Heart right ventricle (tissue), 16 donors: ENCODE measurements around the gene SYDE2. TPM values are rescaled to one million over a fixed set of nuclear protein-coding genes. Genes with fewer than 3 reads are reported as not detected.

Experiments
- ATAC-seq, 8 donors: fragments of 200-7000 bp; cut with Tn5 transposase; one replicate each; pipeline ENCODE4 v1.9.1; 2020; ENCODE audit warnings: mild to moderate bottlenecking in 8 of 8, moderate library complexity in 8 of 8, moderate number of reproducible peaks in 1 of 8
- DNase-seq, 2 donors: peaks; one replicate each; pipeline ENCODE4 v3.0.0-alpha.2; 2020
- H3K27ac ChIP-seq, 10 donors: fragments of 200-600 bp; sonication (generic) in 2 of 10; one replicate each; pipeline versions ENCODE4 v1.5.0 to v1.8.0; 2020 to 2022; ENCODE audit warnings: mild to moderate bottlenecking in 3 of 10
- H3K27me3 ChIP-seq, 7 donors: fragments of 200-600 bp; one replicate each; pipeline ENCODE4 v1.8.0; 2021 to 2022; ENCODE audit warnings: mild to moderate bottlenecking in 2 of 7
- H3K36me3 ChIP-seq, 9 donors: fragments of 200-600 bp; sonication (generic) in 1 of 9; one replicate each; pipeline versions ENCODE4 v1.5.0 to v1.8.0; 2020 to 2022; ENCODE audit warnings: mild to moderate bottlenecking in 2 of 9
- H3K4me1 ChIP-seq, 9 donors: fragments of 200-600 bp; sonication (generic) in 1 of 9; one replicate each; pipeline versions ENCODE4 v1.5.0 to v1.8.0; 2020 to 2022; ENCODE audit warnings: mild to moderate bottlenecking in 4 of 9
- H3K4me3 ChIP-seq, 10 donors: fragments of 200-600 bp; sonication (generic) in 2 of 10; one replicate each; pipeline versions ENCODE4 v1.5.0 to v1.8.0; 2020 to 2022; ENCODE audit warnings: mild to moderate bottlenecking in 7 of 10, moderate library complexity in 2 of 10
- H3K9me3 ChIP-seq, 11 donors: fragments of 200-600 bp in 10 of 11; sonication (generic) in 2 of 11; one replicate each; pipeline versions ENCODE4 v1.5.0 to v1.8.0; 2013 to 2022; ENCODE audit warnings: mild to moderate bottlenecking in 2 of 11, control low read depth in 1 of 11, moderate library complexity in 1 of 11
- WGBS, 2 donors: extraction: QIAGEN DNeasy Blood & Tissue Kit; methylation state at CpG; one replicate each; pipeline ENCODE4 v1.1.7; 2013; ENCODE audit warnings: inconsistent platforms in 1 of 2; 5-methylcytosine and 5-hydroxymethylcytosine counted together
- intact Hi-C, 10 donors: fragments of 100-400 bp; cut with DNase I; formaldehyde crosslinking; loops; one replicate each; pipeline versions ENCODE4 v1.11.1 to v1.14.2; 2022
- polyA plus RNA-seq, 2 donors: library from polyadenylated mRNA; stranded (reverse); fragments of 200-250 nt; gene quantifications; one replicate each; pipeline ENCODE4 v1.2.3, GENCODE V29; 2013
- total RNA-seq, 10 donors: library from RNA; stranded (reverse); fragmentation: NEBNext Ultra II Directional in 3 of 10; extraction: Animal tissue kit (Norgen Biotek cat#: 25700) in 3 of 10; gene quantifications; one replicate each; pipeline versions ENCODE4 v1.2.1 to v1.2.4, GENCODE V29; 2021 to 2023
- TF ChIP-seq, protein P1 (sequence below), 9 donors: fragments of 200-600 bp; sonication (generic) in 2 of 9; IDR thresholded peaks; one replicate each; pipeline versions ENCODE4 v1.5.0 to v1.8.0; 2021 to 2022; ENCODE audit warnings: antibody characterized with exemption in 9 of 9, mild to moderate bottlenecking in 5 of 9, moderate library complexity in 1 of 9
- donor health status: Arrhythmogenic right ventricular cardiomyopathy.
- donor health status: ischemic (EF 13 %, LVEDD 7.1; RV severe dilation, severe dysfunction).
- donor health status: healthy with polysubstance abuse.
- donor health status: DM: no; HTN: yes; CAD: no.
- donor health status: DM: no; HTN: no; CAD: no.
- donor health status: ischemic (EF 25% LVEDD 6.9; RV normal size, moderate dysfunction).
- donor health status: ischemic (EF 25% LVEDD 5.7; RV mildly dilated, moderate dysfunction).
- donor health status: healthy.
- donor health status: DM: yes; HTN: yes; CAD: no.
- donor health status: Ischemic cardiomyopathy.
- donor health status: ischemic (EF 35%, LVEDD 5.7; RV mildly dilated, moderate dysfunction).
- donor health status: nonischemic (EF 11% LVEDD 7.7; RV severe dilation, severe dysfunction).
- donor health status: DM: yes; HTN: yes; CAD: no.
- donor health status: PGD.
- donor health status: ischemic (EF 29% LVEDD 5.4; RV normal size, mild dysfunction).
- donor health status: nonischemic (EF 23%, LVEDD 6.1; RV moderate dilation, normal function).

SYDE2 gene
- total and polyA plus RNA-seq, 12 donors = 1.1 to 24.7 (median 20.9) TPM

DNA sequence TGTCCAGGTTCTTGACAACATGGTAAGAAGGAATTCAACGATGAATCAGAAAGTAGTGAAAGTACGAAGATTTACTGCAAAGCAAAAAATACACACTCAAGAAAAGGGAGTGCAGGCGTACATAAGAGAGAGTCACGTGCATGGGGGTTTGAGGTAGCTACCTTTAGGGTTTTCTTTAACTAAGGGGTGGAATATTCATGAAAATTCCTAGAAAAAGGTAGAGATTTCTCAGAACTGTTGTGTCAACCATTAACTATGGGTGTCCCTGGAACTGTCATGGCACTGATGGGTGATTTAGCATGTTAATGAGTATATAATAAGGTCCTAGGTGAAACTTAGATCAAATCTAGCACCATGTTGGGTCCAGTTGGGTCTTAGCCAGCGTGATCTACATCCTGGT lies 22.5 kb upstream of the SYDE2 start:
- Histone ChIP-seq H3K27me3 (peaks cover 0 to 17% (median 0%) of the 10 kb centered on the region in 7 donors), H3K4me3 (no peak overlapping the region), H3K27ac (no peak overlapping the region), H3K9me3 (no peaks in the 10 kb centered on the region), H3K36me3 (no peaks in the 10 kb centered on the region), H3K4me1 (peaks cover 0 to 31% (median 17%) of the 10 kb centered on the region in 9 donors)
- TF ChIP-seq, protein P1, sequence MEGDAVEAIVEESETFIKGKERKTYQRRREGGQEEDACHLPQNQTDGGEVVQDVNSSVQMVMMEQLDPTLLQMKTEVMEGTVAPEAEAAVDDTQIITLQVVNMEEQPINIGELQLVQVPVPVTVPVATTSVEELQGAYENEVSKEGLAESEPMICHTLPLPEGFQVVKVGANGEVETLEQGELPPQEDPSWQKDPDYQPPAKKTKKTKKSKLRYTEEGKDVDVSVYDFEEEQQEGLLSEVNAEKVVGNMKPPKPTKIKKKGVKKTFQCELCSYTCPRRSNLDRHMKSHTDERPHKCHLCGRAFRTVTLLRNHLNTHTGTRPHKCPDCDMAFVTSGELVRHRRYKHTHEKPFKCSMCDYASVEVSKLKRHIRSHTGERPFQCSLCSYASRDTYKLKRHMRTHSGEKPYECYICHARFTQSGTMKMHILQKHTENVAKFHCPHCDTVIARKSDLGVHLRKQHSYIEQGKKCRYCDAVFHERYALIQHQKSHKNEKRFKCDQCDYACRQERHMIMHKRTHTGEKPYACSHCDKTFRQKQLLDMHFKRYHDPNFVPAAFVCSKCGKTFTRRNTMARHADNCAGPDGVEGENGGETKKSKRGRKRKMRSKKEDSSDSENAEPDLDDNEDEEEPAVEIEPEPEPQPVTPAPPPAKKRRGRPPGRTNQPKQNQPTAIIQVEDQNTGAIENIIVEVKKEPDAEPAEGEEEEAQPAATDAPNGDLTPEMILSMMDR (IDR thresholded peaks at IDR 0.05) = no peak
- DNase-seq (no peak), ATAC-seq (no peak)
- intact Hi-C loops = no loop called here
- 68 to 82% methylated on average over 5 of the region's 5 CpGs for WGBS, 2 donors

DNA sequence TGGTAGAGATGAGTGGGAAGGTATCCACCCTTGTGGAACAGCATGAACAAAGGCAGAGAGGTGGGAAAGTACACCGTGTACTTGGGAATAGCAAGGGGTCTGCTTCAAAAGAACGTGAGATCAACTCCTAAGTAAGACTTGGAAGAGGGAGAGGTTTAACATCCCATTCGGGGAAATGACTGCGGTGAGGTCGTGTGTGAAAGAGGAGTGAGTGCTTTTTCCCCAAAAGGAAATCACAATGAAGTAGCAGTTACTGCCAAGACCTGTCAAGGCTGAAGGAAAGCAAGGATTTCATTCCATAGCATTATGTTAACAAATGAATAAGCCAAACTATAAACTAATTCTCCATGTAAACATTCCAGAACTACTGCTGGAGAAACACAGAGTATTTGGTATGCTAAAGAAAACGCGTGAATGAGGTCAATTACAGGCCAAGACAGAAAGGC lies 20.0 kb upstream of the SYDE2 start:
- no peak overlapping the region for H3K27ac ChIP-seq
- DNase-seq (no peak), ATAC-seq (no peak)
- TF ChIP-seq, protein P1 (IDR thresholded peaks at IDR 0.05) = no peak
- intact Hi-C loops = no loop called here
- no peaks in the 10 kb centered on the region for H3K9me3 ChIP-seq
- H3K27me3 ChIP-seq = peaks cover 0 to 17% (median 0%) of the 10 kb centered on the region in 7 donors
- H3K36me3 ChIP-seq = no peaks in the 10 kb centered on the region
- peaks cover 0 to 27% (median 16%) of the 10 kb centered on the region in 9 donors for H3K4me1 ChIP-seq
- no peak overlapping the region for H3K4me3 ChIP-seq
- WGBS, 2 donors = 23 to 26% methylated on average over 7 of the region's 7 CpGs

DNA sequence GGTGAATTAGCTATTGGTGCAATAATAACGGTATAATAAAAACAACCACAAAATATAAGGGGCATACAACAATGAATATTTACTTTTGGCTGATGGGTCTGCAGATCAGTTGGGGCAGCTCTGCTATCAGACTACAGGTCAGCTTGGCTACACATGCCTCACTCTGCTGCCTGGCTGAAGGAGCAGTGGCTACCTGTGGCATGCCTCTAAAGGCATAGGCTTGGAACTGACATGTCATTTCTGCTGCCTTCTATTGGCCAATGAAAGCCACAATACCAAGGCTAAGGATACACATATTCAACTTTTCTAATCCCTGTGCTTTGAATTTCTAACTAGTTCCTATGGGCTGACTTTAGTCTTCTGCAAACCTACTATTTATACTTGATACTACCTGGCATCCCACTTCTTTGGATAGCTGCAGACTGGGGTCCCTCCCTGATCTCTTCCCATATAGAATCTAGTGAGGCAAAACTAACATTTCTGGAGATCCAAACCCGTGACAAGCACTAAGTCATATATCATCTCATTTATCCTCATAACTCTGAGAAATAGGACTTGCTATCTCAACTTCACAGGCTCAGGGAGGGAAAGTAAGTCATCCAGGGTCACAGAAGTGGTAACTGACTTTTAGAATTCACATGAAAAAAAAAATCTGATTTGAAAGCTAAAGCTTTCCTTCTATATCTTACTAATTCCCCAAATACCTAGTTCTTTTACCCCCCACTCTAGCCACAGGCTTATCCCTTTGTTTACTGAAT lies 19.2 kb upstream of the SYDE2 start:
- Histone ChIP-seq H3K9me3 (no peaks in the 10 kb centered on the region), H3K36me3 (no peaks in the 10 kb centered on the region), H3K27me3 (peaks cover 0 to 17% (median 0%) of the 10 kb centered on the region in 7 donors), H3K27ac (no peak overlapping the region), H3K4me1 (peaks cover 0 to 19% (median 9%) of the 10 kb centered on the region in 9 donors), H3K4me3 (no peak overlapping the region)
- DNase-seq (no peak), ATAC-seq (no peak)
- TF ChIP-seq, protein P1 (IDR thresholded peaks at IDR 0.05) = no peak
- intact Hi-C loops = no loop called here
- 82 to 91% methylated on average over 2 of the region's 2 CpGs for WGBS, 2 donors

DNA sequence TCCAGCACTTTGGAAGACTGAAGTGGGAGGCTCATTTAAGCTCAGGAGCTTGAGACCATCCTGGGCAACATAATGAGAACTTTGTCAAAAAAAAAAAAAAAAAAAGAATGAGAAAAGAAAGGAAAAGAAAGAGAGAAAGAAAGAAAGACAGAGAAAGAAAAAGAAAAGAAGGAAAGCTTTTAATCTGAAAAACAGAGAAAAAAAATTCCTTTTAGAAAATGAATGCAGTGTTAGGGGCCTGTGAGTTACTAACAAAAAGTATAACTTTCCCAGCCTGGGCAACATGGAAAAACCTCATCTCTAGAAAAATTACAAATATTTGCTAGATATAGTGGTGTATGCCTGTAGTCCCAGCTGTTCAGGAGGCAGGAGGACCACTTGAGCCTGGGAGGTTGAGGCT lies 15.9 kb upstream of the SYDE2 start:
- Histone ChIP-seq H3K36me3 (no peaks in the 10 kb centered on the region), H3K9me3 (no peaks in the 10 kb centered on the region), H3K27ac (no peak overlapping the region), H3K4me1 (peaks cover 0 to 8% (median 0%) of the 10 kb centered on the region in 9 donors), H3K27me3 (peaks cover 0 to 12% (median 0%) of the 10 kb centered on the region in 7 donors), H3K4me3 (no peak overlapping the region)
- no peak for ATAC-seq
- no peak for DNase-seq
- TF ChIP-seq, protein P1 (IDR thresholded peaks at IDR 0.05) = no peak
- intact Hi-C loops = no loop called here
